ENCODE data around the gene GSK3B.

DNA sequence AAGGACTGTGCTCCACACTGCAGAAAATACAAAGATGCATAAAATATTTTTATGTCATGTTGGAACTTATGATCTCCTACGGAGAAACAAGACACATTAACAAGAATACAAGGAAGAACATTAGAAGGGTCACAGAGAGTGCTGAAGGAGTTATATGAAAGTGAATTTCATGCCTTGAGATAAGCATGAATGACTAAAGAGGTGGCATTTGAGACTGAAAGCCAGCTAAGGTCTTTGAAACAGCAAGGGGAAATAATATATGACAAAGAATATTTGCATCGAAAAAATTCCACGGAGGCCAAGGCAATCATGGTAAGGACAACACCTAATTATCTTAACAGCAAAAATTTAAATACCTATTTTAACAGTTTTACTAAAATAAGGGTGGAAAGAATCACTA lies 12.5 kb downstream of the GSK3B start:
- TF ChIP-seq CTCF (IDR thresholded peaks at IDR 0.05) (no peak), POLR2A (IDR thresholded peaks at IDR 0.05) (no peak)

Measured in prostate gland (tissue), 2 donors.